Measurements from ENCODE around the gene CDK6.

CDK6 gene

GRCh38 chr7:92826258-92826938 is 10.0 kb downstream of the CDK6 start:
- no peak for DNase-seq (ENCODE audit: low spot score)

GRCh38 chr7:92824901-92825480 is 11.4 kb downstream of the CDK6 start:
- no peak for DNase-seq (ENCODE audit: low spot score)

GRCh38 chr7:92824450-92824849 is 11.9 kb downstream of the CDK6 start:
- DNase-seq (ENCODE audit: low spot score): no peak

- no peak for DNase-seq (ENCODE audit: low spot score)
Measured at GRCh38 chr7:92823042-92823441, 13.3 kb downstream of the CDK6 start.

- DNase-seq (ENCODE audit: low spot score): no peak
Measured at GRCh38 chr7:92820191-92820590, 16.2 kb downstream of the CDK6 start.

- DNase-seq (ENCODE audit: low spot score): no peak
Measured at GRCh38 chr7:92817398-92817797, 19.0 kb downstream of the CDK6 start.

- DNase-seq (ENCODE audit: low spot score): no peak
Measured at GRCh38 chr7:92815412-92815811, 21.0 kb downstream of the CDK6 start.

GRCh38 chr7:92813390-92814024 is 22.9 kb downstream of the CDK6 start:
- peak; percentile 38 for DNase-seq (ENCODE audit: low spot score)

GRCh38 chr7:92811158-92811557 is 25.2 kb downstream of the CDK6 start:
- DNase-seq (ENCODE audit: low spot score): no peak

- DNase-seq (ENCODE audit: low spot score): peak; percentile 90
Measured at GRCh38 chr7:92809760-92810573, 26.4 kb downstream of the CDK6 start.

GRCh38 chr7:92809397-92809759 is 27.0 kb downstream of the CDK6 start:
- DNase-seq (ENCODE audit: low spot score): no peak

- no peak for DNase-seq (ENCODE audit: low spot score)
Measured at GRCh38 chr7:92808635-92809034, 27.7 kb downstream of the CDK6 start.

- no peak for DNase-seq (ENCODE audit: low spot score)
Measured at GRCh38 chr7:92808006-92808405, 28.4 kb downstream of the CDK6 start.

- DNase-seq (ENCODE audit: low spot score): no peak
Measured at GRCh38 chr7:92806496-92806895, 29.9 kb downstream of the CDK6 start.

GRCh38 chr7:92802406-92802805 is 34.0 kb downstream of the CDK6 start:
- no peak for DNase-seq (ENCODE audit: low spot score)

GRCh38 chr7:92799446-92800211 is 36.7 kb downstream of the CDK6 start:
- DNase-seq (ENCODE audit: low spot score): no peak

GRCh38 chr7:92798517-92799249 is 37.7 kb downstream of the CDK6 start:
- DNase-seq (ENCODE audit: low spot score): no peak

- DNase-seq (ENCODE audit: low spot score): peak; percentile 20
Measured at GRCh38 chr7:92797693-92798092, 38.7 kb downstream of the CDK6 start.

GRCh38 chr7:92797284-92797683 is 39.1 kb downstream of the CDK6 start:
- no peak for DNase-seq (ENCODE audit: low spot score)

GRCh38 chr7:92794831-92795230 is 41.5 kb downstream of the CDK6 start:
- no peak for DNase-seq (ENCODE audit: low spot score)

GRCh38 chr7:92794391-92794790 is 42.0 kb downstream of the CDK6 start:
- no peak for DNase-seq (ENCODE audit: low spot score)

Measured in SW480 (cell line).